DND-41 (cell line): ENCODE data around the gene PAK2.

Experiments used
- EZH2 ChIP-seq: IDR thresholded peaks from 3 replicates; pipeline ENCODE4 v1.6.1; 2012; ENCODE audit warnings: borderline replicate concordance, low read depth, mild to moderate bottlenecking, moderate library complexity, low read length, inconsistent platforms; ENCODE audit not compliant: severe bottlenecking
- TF ChIP-seq, protein P1 (sequence below): IDR thresholded peaks from 2 replicates; pipeline ENCODE4 v1.5.1; 2012; ENCODE audit warnings: borderline replicate concordance, low read length, moderate library complexity, mild to moderate bottlenecking; ENCODE audit not compliant: poor library complexity, severe bottlenecking; ENCODE audit errors: extremely low read depth

DNA sequence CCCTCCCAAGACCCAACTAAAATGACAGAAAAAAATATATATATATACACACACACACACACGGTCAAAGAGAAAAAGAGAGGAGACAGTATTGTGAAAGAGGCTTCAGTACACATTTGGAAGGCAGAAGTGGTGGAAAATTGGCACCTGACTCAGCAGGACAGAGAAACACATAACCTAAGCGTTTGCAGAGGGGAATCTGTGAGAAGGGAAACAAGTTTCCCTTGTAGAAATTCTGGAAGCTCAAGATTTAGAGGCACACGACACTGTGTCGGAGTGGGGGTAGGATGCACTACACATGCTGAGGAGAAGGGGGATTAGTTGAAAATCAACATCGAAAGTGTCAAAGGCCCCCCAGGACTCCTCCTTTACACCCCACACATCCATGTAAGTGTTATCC is 53.1 kb downstream of the PAK2 start:
- TF ChIP-seq, protein P1, sequence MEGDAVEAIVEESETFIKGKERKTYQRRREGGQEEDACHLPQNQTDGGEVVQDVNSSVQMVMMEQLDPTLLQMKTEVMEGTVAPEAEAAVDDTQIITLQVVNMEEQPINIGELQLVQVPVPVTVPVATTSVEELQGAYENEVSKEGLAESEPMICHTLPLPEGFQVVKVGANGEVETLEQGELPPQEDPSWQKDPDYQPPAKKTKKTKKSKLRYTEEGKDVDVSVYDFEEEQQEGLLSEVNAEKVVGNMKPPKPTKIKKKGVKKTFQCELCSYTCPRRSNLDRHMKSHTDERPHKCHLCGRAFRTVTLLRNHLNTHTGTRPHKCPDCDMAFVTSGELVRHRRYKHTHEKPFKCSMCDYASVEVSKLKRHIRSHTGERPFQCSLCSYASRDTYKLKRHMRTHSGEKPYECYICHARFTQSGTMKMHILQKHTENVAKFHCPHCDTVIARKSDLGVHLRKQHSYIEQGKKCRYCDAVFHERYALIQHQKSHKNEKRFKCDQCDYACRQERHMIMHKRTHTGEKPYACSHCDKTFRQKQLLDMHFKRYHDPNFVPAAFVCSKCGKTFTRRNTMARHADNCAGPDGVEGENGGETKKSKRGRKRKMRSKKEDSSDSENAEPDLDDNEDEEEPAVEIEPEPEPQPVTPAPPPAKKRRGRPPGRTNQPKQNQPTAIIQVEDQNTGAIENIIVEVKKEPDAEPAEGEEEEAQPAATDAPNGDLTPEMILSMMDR, result no peak
- no peak for TF ChIP-seq EZH2
